HEK293 (cell line): ENCODE data around the gene ELMO1.

ENCODE experiments used
- CTCF ChIA-PET: fragments of 350-600 bp; formaldehyde crosslinking; extraction: SDS; loops from one replicate; lab custom pipeline; 2021; ENCODE audit warnings: antibody characterized with exemption; lab: Yijun Ruan, JAX
- POLR2A ChIA-PET: fragments of 300-600 bp; formaldehyde crosslinking; extraction: SDS; loops from one replicate; lab custom pipeline; 2020; ENCODE audit warnings: antibody characterized with exemption, inconsistent platforms; lab: Yijun Ruan, JAX
- H3K27ac ChIP-seq: fragments of 200-500 bp; sonication (Bioruptor generic); 2 replicates; pipeline ENCODE4 v1.5.1; 2014; ENCODE audit warnings: low read depth, low read length, control low read depth, inconsistent platforms; ENCODE audit errors: extremely low read depth
- H3K36me3 ChIP-seq, 2 experiments: fragments of 200-500 bp in 1 of 2; sonication (Bioruptor generic) in 1 of 2; 1 replicate in 1 of 2; 2 replicates in 1 of 2; pipeline ENCODE4 v1.5.1; 2014 to 2017; ENCODE audit warnings: inconsistent platforms in 2 of 2, low read length in 2 of 2; ENCODE audit not compliant: control insufficient read depth in 2 of 2, insufficient read depth in 1 of 2
- H3K4me1 ChIP-seq: fragments of 200-500 bp; sonication (Bioruptor generic); 2 replicates; pipeline ENCODE4 v1.5.1; 2014; ENCODE audit warnings: mild to moderate bottlenecking, low read length, inconsistent platforms; ENCODE audit not compliant: control insufficient read depth, insufficient read depth
- H3K4me3 ChIP-seq: 2 replicates; pipeline ENCODE4 v1.5.1; 2011; ENCODE audit warnings: low read depth, mild to moderate bottlenecking, control low read depth, low read length, moderate library complexity
- H3K9me3 ChIP-seq: fragments of 200-500 bp; sonication (Bioruptor generic); 2 replicates; pipeline ENCODE4 v1.5.1; 2014; ENCODE audit warnings: low read depth, low read length, inconsistent platforms; ENCODE audit not compliant: control insufficient read depth, insufficient read depth
- GLI2 ChIP-seq: fragments of 450-650 bp; formaldehyde crosslinking; IDR thresholded peaks from 2 replicates; pipeline ENCODE4; 2017; ENCODE audit warnings: missing biosample characterization, missing genetic modification characterization, low read depth, borderline replicate concordance
- KLF7 ChIP-seq: fragments of 450-650 bp; formaldehyde crosslinking; IDR thresholded peaks from 2 replicates; pipeline ENCODE4 v1.5.1; 2016; ENCODE audit warnings: missing biosample characterization, missing genetic modification characterization, borderline replicate concordance
- SCRT2 ChIP-seq: fragments of 450-650 bp; formaldehyde crosslinking; IDR thresholded peaks from 2 replicates; pipeline ENCODE4 v1.5.1; 2016; ENCODE audit warnings: missing biosample characterization, missing genetic modification characterization
- ZBTB1 ChIP-seq: fragments of 450-650 bp; formaldehyde crosslinking; IDR thresholded peaks from 2 replicates; pipeline ENCODE4 v1.5.1; 2016; ENCODE audit warnings: missing biosample characterization, missing genetic modification characterization
- ZBTB21 ChIP-seq: fragments of 450-650 bp; formaldehyde crosslinking; IDR thresholded peaks from 2 replicates; pipeline ENCODE4 v1.5.1; 2017; ENCODE audit warnings: missing biosample characterization, missing genetic modification characterization
- ZBTB49 ChIP-seq: fragments of 450-650 bp; formaldehyde crosslinking; IDR thresholded peaks from 2 replicates; pipeline ENCODE4 v1.5.1; 2016; ENCODE audit warnings: missing biosample characterization, missing genetic modification characterization, low read depth
- ZNF148 ChIP-seq: fragments of 450-650 bp; formaldehyde crosslinking; IDR thresholded peaks from 2 replicates; pipeline ENCODE4 v1.5.0; 2017; ENCODE audit warnings: missing biosample characterization, missing genetic modification characterization, borderline replicate concordance
- ZNF202 ChIP-seq: fragments of 450-650 bp; formaldehyde crosslinking; IDR thresholded peaks from 2 replicates; pipeline ENCODE4 v1.5.1; 2016; ENCODE audit warnings: missing biosample characterization, missing genetic modification characterization, borderline replicate concordance
- ZNF221 ChIP-seq: fragments of 450-650 bp; formaldehyde crosslinking; IDR thresholded peaks from 2 replicates; pipeline ENCODE4 v1.5.1; 2017; ENCODE audit warnings: missing biosample characterization, missing genetic modification characterization, borderline replicate concordance
- ZNF350 ChIP-seq: fragments of 450-650 bp; formaldehyde crosslinking; IDR thresholded peaks from 2 replicates; pipeline ENCODE4 v1.5.0; 2017; ENCODE audit warnings: missing biosample characterization, mild to moderate bottlenecking, missing genetic modification characterization
- ZNF416 ChIP-seq: fragments of 450-650 bp; formaldehyde crosslinking; IDR thresholded peaks from 2 replicates; pipeline ENCODE4 v1.5.1; 2016; ENCODE audit warnings: missing biosample characterization, missing genetic modification characterization
- ZNF555 ChIP-seq: fragments of 450-650 bp; formaldehyde crosslinking; conservative IDR thresholded peaks from 2 replicates; pipeline ENCODE4 v1.5.1; 2017; ENCODE audit warnings: missing biosample characterization, mild to moderate bottlenecking, missing genetic modification characterization, inconsistent platforms
- ZNF701 ChIP-seq: fragments of 450-650 bp; formaldehyde crosslinking; IDR thresholded peaks from 2 replicates; pipeline ENCODE4 v1.5.1; 2016; ENCODE audit warnings: missing biosample characterization, missing genetic modification characterization
- ZNF707 ChIP-seq: fragments of 450-650 bp; formaldehyde crosslinking; IDR thresholded peaks from 2 replicates; pipeline ENCODE4 v1.5.1; 2016; ENCODE audit warnings: missing biosample characterization, missing genetic modification characterization
- ZSCAN16 ChIP-seq: fragments of 450-650 bp; formaldehyde crosslinking; IDR thresholded peaks from 2 replicates; pipeline ENCODE4 v1.5.1; 2016; ENCODE audit warnings: missing biosample characterization, missing genetic modification characterization
- TF ChIP-seq, protein P1 (sequence below): fragments of 450-650 bp; IDR thresholded peaks from 2 replicates; pipeline ENCODE4 v1.5.1; 2018; ENCODE audit warnings: missing biosample characterization, missing genetic modification characterization
- TF ChIP-seq, protein P2 (sequence below): fragments of 450-650 bp; formaldehyde crosslinking; IDR thresholded peaks from 2 replicates; pipeline ENCODE4 v1.5.1; 2017; ENCODE audit warnings: missing biosample characterization, missing genetic modification characterization
- TF ChIP-seq, protein P3 (sequence below): fragments of 450-650 bp; formaldehyde crosslinking; IDR thresholded peaks from 2 replicates; pipeline ENCODE4 v1.5.1; 2016; ENCODE audit warnings: missing biosample characterization, missing genetic modification characterization, borderline replicate concordance

Gene ELMO1

GRCh38 chr7:36881233-36881874 lies 567.3 kb downstream of the ELMO1 start:
- ChIA-PET POLR2A (no interaction called here), CTCF (interaction anchor here (0.7 to 1.0 kb wide), 2 partner anchors 394 to 432 kb away, joined by 3 read pairs; no protein-coding TSS in a partner anchor)

More at GRCh38 chr7:36881233-36881874, 567.3 kb downstream of the ELMO1 start:
- H3K9me3 ChIP-seq = no peaks in the 10 kb centered on the region
- TF ChIP-seq ZBTB21 (tag by site-specific recombination) = no peak
- TF ChIP-seq, protein P1, sequence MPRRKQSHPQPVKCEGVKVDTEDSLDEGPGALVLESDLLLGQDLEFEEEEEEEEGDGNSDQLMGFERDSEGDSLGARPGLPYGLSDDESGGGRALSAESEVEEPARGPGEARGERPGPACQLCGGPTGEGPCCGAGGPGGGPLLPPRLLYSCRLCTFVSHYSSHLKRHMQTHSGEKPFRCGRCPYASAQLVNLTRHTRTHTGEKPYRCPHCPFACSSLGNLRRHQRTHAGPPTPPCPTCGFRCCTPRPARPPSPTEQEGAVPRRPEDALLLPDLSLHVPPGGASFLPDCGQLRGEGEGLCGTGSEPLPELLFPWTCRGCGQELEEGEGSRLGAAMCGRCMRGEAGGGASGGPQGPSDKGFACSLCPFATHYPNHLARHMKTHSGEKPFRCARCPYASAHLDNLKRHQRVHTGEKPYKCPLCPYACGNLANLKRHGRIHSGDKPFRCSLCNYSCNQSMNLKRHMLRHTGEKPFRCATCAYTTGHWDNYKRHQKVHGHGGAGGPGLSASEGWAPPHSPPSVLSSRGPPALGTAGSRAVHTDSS (tag by site-specific recombination) = no peak
- TF ChIP-seq ZNF555 = no peak
- no peak for TF ChIP-seq ZBTB1 (tag by site-specific recombination)
- TF ChIP-seq ZNF202 (tag by site-specific recombination) = no peak
- TF ChIP-seq GLI2 = no peak
- TF ChIP-seq, protein P2, sequence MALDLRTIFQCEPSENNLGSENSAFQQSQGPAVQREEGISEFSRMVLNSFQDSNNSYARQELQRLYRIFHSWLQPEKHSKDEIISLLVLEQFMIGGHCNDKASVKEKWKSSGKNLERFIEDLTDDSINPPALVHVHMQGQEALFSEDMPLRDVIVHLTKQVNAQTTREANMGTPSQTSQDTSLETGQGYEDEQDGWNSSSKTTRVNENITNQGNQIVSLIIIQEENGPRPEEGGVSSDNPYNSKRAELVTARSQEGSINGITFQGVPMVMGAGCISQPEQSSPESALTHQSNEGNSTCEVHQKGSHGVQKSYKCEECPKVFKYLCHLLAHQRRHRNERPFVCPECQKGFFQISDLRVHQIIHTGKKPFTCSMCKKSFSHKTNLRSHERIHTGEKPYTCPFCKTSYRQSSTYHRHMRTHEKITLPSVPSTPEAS = no peak
- TF ChIP-seq, protein P3, sequence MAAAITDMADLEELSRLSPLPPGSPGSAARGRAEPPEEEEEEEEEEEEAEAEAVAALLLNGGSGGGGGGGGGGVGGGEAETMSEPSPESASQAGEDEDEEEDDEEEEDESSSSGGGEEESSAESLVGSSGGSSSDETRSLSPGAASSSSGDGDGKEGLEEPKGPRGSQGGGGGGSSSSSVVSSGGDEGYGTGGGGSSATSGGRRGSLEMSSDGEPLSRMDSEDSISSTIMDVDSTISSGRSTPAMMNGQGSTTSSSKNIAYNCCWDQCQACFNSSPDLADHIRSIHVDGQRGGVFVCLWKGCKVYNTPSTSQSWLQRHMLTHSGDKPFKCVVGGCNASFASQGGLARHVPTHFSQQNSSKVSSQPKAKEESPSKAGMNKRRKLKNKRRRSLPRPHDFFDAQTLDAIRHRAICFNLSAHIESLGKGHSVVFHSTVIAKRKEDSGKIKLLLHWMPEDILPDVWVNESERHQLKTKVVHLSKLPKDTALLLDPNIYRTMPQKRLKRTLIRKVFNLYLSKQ (tag by site-specific recombination) = no peak
- no peak for TF ChIP-seq ZNF701 (tag by site-specific recombination)
- no peak for TF ChIP-seq ZNF350
- TF ChIP-seq ZSCAN16 (tag by site-specific recombination) = no peak
- TF ChIP-seq KLF7 (tag by site-specific recombination) = no peak
- no peak for TF ChIP-seq ZNF707 (tag by site-specific recombination)
- TF ChIP-seq ZNF416 (tag by site-specific recombination) = no peak
- TF ChIP-seq ZNF148 (tag by site-specific recombination) = no peak
- no peak for TF ChIP-seq ZBTB49 (tag by site-specific recombination)
- TF ChIP-seq ZNF221 (tag by site-specific recombination) = no peak
- no peak for TF ChIP-seq SCRT2 (tag by site-specific recombination)
- no peak overlapping the region for H3K27ac ChIP-seq
- H3K4me3 ChIP-seq = no peak overlapping the region
- H3K36me3 ChIP-seq = no peaks in the 10 kb centered on the region
- no peaks in the 10 kb centered on the region for H3K4me1 ChIP-seq
